Activated CD8-positive, alpha-beta T cell treated with anti-CD3 and anti-CD28 coated beads, Interleukin-2, amount 10 ng/mL, durations not matched to agents 7 days and 5 days (primary cell): ENCODE measurements around the gene OXA1L. TPM values are rescaled to one million over a fixed set of nuclear protein-coding genes. Genes with fewer than 3 reads are reported as not detected.
"Not testable (repeated sequence)": the region's sequence is repeated elsewhere in the genome, so short reads cannot be mapped to it uniquely, and the experiment has no call there.

Source experiments
- ATAC-seq: fragments of 150-1000 bp; cut with Tn5 transposase; one replicate; pipeline ENCODE4 v1.10.0; 2021; ENCODE audit warnings: moderate library complexity
- CTCF ChIA-PET: fragments of 350-600 bp; sonication (Branson Sonifier 250); formaldehyde crosslinking; loops from one replicate; lab custom pipeline; 2021; ENCODE audit warnings: antibody characterized with exemption; lab: Charles Lee
- POLR2A ChIA-PET: fragments of 350-600 bp; sonication (Branson Sonifier 250); formaldehyde crosslinking; loops from one replicate; lab custom pipeline; 2021; ENCODE audit warnings: antibody characterized with exemption; lab: Charles Lee
- DNase-seq: peaks from one replicate; pipeline ENCODE4 v3.0.0-alpha.2; 2020
- H3K27ac Mint-ChIP-seq: one replicate; pipeline ENCODE4 v1.8.0; 2021; ENCODE audit warnings: mild to moderate bottlenecking, mixed read lengths
- H3K27me3 Mint-ChIP-seq: one replicate; pipeline ENCODE4 v1.8.0; 2021; ENCODE audit warnings: low read depth, mixed read lengths
- H3K36me3 Mint-ChIP-seq: one replicate; pipeline ENCODE4 v1.8.0; 2021; ENCODE audit warnings: low read depth, mixed read lengths
- H3K4me1 Mint-ChIP-seq: one replicate; pipeline ENCODE4 v1.8.0; 2021; ENCODE audit warnings: low read depth, mixed read lengths
- H3K4me3 Mint-ChIP-seq: one replicate; pipeline ENCODE4 v1.8.0; 2021; ENCODE audit warnings: mild to moderate bottlenecking, mixed read lengths
- H3K9me3 Mint-ChIP-seq: one replicate; pipeline ENCODE4 v1.8.0; 2022; ENCODE audit warnings: mixed read lengths; ENCODE audit not compliant: insufficient read depth
- total RNA-seq, 2 experiments: library from RNA; stranded (reverse); gene quantifications; one replicate each; pipeline ENCODE4 v1.2.3, GENCODE V29; 2021

The OXA1L gene
- total RNA-seq, 2 experiments from 2014 or later: 104 to 107 TPM

DNA sequence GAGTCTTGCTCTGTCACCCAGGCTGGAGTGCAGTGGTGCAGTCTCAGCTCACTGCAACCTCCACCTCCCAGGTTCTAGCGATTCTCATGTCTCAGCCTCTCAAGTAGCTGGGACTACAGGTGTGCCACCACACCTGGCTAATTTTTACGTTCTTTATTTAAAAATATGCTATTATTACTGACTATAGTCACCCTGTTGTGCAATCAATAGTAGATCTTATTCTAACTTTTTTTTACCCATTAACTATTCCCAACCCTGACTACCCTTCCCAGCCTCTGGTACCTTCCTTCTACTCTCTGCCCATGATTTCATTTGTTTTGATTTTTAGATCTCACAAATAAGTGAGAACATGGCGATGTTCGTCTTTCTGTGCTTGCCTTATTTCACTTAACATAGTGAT, 2.5 kb downstream of the OXA1L start:
- ATAC-seq: no peak
- H3K9me3 Mint-ChIP-seq: no peaks in the 10 kb centered on the region
- H3K4me1 Mint-ChIP-seq: peaks cover 33% of the 10 kb centered on the region
- ChIA-PET CTCF (interaction anchor here (0.6 kb wide), 1 partner anchor 199 kb away, joined by 3 read pairs; no protein-coding TSS in a partner anchor), POLR2A (no interaction called here)
- H3K27me3 Mint-ChIP-seq: no peaks in the 10 kb centered on the region
- H3K36me3 Mint-ChIP-seq: peaks cover 60% of the 10 kb centered on the region
- no peak overlapping the region for H3K27ac Mint-ChIP-seq
- DNase-seq: no peak
- H3K4me3 Mint-ChIP-seq: no peak overlapping the region

DNA sequence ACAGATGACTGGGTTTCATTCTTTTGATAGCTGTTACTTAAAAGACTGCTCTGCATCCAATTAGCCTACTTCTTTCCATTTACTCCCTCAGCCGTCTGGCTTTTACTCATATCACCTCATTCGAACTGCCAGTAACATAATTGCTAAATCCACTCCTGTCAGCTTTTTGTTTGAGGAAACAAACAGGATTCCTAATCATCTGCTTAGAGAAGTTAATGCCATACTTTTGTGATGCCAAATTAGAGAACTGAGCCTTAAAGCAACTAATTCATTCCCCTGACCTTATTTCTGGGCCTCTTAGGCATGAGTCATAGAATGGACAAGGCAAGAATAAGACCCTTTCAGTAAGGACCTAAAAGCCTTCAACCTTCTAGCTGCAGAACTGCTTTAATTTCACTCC, 2.9 kb downstream of the OXA1L start:
- DNase-seq (no peak), ATAC-seq (no peak)
- no peak overlapping the region for H3K4me3 Mint-ChIP-seq
- CTCF ChIA-PET: interaction anchor here (0.6 kb wide), 1 partner anchor 199 kb away, joined by 3 read pairs; no protein-coding TSS in a partner anchor
- no peak overlapping the region for H3K27ac Mint-ChIP-seq
- H3K36me3 Mint-ChIP-seq: peaks cover 61% of the 10 kb centered on the region
- POLR2A ChIA-PET: no interaction called here
- no peaks in the 10 kb centered on the region for H3K9me3 Mint-ChIP-seq
- peaks cover 33% of the 10 kb centered on the region for H3K4me1 Mint-ChIP-seq
- H3K27me3 Mint-ChIP-seq: no peaks in the 10 kb centered on the region

DNA sequence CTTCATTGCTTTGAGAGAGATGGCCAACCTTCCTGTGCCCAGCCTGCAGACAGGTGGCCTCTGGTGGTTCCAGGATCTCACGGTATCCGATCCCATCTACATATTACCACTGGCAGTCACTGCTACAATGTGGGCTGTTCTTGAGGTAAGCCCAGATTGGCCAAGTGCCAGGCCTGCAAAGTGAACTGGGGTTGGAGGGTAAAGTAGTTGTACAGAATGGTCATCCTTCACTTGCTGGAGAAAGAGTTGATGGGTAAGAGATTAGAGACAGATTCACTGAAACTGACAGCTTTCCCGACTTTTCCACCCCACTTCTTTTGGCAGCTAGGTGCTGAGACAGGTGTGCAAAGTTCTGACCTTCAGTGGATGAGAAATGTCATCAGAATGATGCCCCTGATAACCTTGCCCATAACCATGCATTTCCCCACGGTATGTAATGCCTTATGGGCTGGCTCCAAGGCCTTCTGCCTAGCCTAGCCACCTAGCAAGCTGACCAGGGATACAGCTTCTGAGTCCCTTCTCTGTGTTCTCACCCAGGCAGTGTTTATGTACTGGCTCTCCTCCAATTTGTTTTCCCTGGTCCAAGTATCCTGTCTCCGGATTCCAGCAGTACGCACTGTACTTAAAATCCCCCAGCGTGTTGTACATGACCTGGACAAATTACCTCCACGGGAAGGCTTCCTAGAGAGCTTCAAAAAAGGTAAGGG, 4.1 kb downstream of the OXA1L start:
- ATAC-seq: no peak
- no peak for DNase-seq
- Mint-ChIP-seq H3K27ac (no peak overlapping the region), H3K9me3 (no peaks in the 10 kb centered on the region), H3K36me3 (peaks cover 69% of the 10 kb centered on the region), H3K4me3 (no peak overlapping the region), H3K4me1 (peaks cover 26% of the 10 kb centered on the region), H3K27me3 (no peaks in the 10 kb centered on the region)
- CTCF ChIA-PET: no interaction called here
- POLR2A ChIA-PET: interaction anchor here (0.7 kb wide), 1 partner anchor 172 kb away, joined by 3 read pairs; no protein-coding TSS in a partner anchor

DNA sequence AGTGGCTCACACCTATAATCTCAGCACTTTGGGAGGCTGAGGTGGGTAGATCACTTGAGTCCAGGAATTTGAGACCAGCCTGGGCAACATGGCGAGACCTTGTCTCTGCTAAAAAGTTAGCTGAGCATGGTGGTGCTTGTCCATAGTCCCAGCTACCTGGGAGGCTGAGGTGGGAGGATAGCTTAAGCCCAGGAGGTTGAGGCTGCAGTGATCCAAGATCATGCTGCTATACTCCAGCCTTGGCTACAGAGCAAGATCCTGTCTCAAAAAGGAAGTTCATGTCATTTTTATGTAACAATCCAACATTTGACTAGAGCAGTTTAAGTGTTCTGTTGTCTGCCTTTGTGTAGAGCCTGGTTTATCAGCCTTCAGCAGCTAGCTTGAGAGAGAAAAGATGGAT, 6.2 kb downstream of the OXA1L start:
- peaks cover 13% of the 10 kb centered on the region for H3K4me1 Mint-ChIP-seq
- DNase-seq (no peak), ATAC-seq (no peak)
- ChIA-PET POLR2A (no interaction called here), CTCF (interaction anchor here (1.2 kb wide), 1 partner anchor 12 kb away, joined by 3 read pairs; no protein-coding TSS in a partner anchor)
- no peaks in the 10 kb centered on the region for H3K27me3 Mint-ChIP-seq
- H3K9me3 Mint-ChIP-seq: no peaks in the 10 kb centered on the region
- H3K4me3 Mint-ChIP-seq: no peak overlapping the region
- no peak overlapping the region for H3K27ac Mint-ChIP-seq
- H3K36me3 Mint-ChIP-seq: peaks cover 63% of the 10 kb centered on the region

DNA sequence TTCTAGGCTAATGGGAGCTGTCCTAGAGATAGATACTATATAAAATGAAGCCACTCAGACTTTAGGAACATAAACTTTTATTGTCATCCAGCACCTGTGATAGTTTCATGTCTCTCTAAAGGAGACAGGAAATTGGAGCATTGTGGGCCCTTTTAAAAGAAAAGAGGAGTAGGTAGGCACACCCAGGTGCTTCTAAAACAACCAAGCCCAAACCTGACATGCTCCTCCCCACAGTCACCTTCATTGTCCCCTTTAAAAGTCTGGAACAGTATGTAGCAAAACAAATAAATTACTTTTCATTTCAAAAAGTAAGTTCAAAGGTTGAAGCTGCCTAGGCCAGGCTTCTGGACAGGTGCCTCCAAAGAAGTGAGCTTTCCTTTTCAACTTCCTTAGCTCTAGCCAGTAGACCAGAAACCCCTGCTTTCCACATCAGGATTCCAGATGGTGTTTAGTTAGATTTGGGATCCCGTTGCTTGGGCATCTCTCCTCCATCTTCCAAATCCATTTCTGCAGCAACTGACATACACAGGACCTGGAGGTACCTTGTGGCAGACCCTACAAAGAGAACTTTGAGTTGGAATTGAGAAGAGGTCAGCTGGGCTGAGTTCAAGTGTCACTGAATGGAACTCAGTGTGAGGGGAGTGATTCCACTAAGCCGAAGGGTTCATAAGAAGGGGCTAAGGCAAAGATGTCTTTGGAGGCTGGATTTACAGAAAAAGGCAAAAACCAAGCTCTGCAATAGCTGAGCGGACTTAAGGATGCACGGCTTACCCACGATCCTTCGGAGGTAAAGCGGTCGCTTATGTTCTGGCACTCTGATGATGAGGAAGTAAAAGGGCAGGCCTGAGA, 6.9 kb downstream of the OXA1L start:
- no peak overlapping the region for H3K27ac Mint-ChIP-seq
- ChIA-PET CTCF (interaction anchor here (1.2 to 1.4 kb wide), 2 partner anchors 13 to 80 kb away, joined by 3 to 4 read pairs; no protein-coding TSS in a partner anchor), POLR2A (no interaction called here)
- peaks cover 7% of the 10 kb centered on the region for H3K4me1 Mint-ChIP-seq
- H3K9me3 Mint-ChIP-seq: no peaks in the 10 kb centered on the region
- DNase-seq: no peak
- ATAC-seq: no peak
- no peaks in the 10 kb centered on the region for H3K27me3 Mint-ChIP-seq
- H3K36me3 Mint-ChIP-seq: peaks cover 56% of the 10 kb centered on the region
- H3K4me3 Mint-ChIP-seq: no peak overlapping the region

DNA sequence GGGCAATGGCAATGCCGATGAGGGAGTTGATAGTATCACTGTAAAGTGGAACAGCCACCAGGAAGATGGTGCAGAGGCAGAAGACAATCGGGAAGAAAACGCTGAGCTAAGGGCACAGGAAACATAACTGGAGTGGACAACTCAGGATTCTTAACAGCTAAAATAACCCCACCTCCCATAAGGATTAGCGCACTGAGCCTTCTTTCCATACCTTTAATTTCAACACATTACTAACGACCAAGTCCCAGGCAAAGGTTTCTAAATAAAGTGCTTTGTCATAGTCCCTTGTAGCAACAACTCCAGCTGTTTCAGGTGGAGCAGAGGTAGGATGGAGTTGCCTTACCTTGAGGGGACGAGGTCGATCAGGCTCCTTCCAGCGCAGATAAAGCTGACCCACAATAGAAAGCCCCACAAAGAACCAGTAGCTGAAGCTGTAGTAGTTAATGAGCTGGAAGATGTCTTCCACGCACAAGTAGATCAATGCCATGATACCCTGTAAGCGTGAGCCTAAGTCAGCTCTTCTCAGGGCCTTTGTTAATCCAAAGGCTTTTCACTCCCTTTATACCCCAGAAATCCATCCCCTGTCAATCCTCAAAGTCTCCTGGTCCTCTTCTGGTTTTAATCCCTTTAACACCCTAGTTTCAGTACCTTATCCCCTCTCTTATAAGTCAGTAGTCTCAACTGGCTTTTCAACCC, 7.7 kb downstream of the OXA1L start:
- H3K9me3 Mint-ChIP-seq: no peaks in the 10 kb centered on the region
- CTCF ChIA-PET: interaction anchor here (0.8 to 1.4 kb wide), 3 partner anchors 13 to 204 kb away, joined by 3 to 4 read pairs (median 3); no protein-coding TSS in a partner anchor

DNA sequence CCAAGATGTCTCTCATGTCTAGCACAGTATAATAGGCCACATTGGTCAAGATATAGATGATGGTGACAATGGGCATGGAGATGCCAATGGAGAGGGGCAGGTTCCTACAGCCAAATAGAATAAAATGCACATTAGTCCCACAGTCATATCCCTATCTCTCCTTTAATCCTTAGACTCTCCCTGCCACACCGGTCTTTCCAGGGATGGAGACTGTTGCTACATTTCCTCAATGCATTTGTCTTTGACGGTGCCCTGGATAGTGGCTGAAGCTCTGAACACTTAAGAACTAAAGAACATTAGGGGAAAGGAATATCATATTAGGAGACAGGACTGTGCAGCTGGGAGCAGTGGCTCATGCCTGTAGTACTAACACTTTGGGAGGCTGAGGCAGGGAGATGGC, 9.7 kb downstream of the OXA1L start:
- ChIA-PET POLR2A (interaction anchor here (1.0 kb wide), 1 partner anchor 10 kb away, joined by 4 read pairs; the partner anchor contains the start of gene OXA1L), CTCF (no interaction called here)
- DNase-seq (no peak), ATAC-seq (no peak)
- H3K27ac Mint-ChIP-seq: no peak overlapping the region
- H3K4me1 Mint-ChIP-seq: no peaks in the 10 kb centered on the region
- H3K9me3 Mint-ChIP-seq: no peaks in the 10 kb centered on the region
- H3K4me3 Mint-ChIP-seq: no peak overlapping the region
- H3K27me3 Mint-ChIP-seq: no peaks in the 10 kb centered on the region
- H3K36me3 Mint-ChIP-seq: peaks cover 31% of the 10 kb centered on the region

More for the DNA sequence above, 7.7 kb downstream of the OXA1L start:
- Mint-ChIP-seq H3K36me3 (peaks cover 51% of the 10 kb centered on the region), H3K4me1 (peaks cover 2% of the 10 kb centered on the region), H3K27ac (no peak overlapping the region), H3K27me3 (no peaks in the 10 kb centered on the region), H3K4me3 (no peak overlapping the region)
- ATAC-seq: no peak
- POLR2A ChIA-PET: interaction anchor here (0.9 kb wide), 1 partner anchor 8 kb away, joined by 3 read pairs; the partner anchor contains the start of gene OXA1L
- no peak for DNase-seq

DNA sequence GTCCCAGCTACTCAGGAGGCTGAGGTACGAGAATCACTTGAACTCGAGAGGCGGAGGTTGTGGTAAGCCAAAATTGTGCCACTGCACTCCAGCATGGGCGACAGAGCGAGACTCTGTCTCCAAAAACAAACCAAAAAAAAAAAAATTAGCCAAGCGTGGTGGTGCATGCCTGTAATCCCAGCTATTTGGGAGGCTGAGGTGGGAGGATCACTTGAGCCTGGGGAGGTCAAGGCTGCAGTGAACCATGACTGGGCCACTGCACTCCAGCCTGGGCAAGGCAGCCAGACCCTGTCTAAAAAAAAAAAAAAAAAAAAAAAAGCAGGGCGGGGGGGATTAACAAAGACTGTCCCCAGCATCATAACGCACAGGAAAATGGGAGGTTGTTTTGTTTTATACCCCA, 10.4 kb downstream of the OXA1L start:
- CTCF ChIA-PET: interaction anchor here (1.5 kb wide), 1 partner anchor 9 kb away, joined by 4 read pairs; no protein-coding TSS in a partner anchor

DNA sequence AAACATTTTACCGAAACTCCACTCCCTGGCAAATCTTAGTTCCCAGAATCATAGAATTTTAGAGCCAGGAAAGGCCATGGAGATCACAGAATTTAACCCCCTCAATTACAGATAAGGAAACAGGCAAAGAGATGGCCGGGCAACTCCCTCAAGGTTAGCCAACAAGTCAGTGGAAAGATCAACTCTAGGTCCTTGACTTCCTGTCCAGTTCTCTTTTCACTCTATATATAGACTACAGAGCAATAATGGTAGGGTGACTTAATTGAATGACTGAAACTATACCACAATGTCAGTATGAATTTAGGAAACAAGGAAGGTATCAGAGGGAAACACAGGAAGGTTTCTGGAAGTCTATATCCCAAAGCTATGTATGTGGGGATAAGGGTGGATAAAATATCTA, 11.6 kb downstream of the OXA1L start:
- ChIA-PET CTCF (interaction anchor here (1.5 to 2.0 kb wide), 2 partner anchors 10 to 75 kb away, joined by 4 to 5 read pairs; no protein-coding TSS in a partner anchor), POLR2A (interaction anchor here (0.8 kb wide), 1 partner anchor 10 kb away, joined by 3 read pairs; no protein-coding TSS in a partner anchor)
- Mint-ChIP-seq H3K36me3 (peaks cover 21% of the 10 kb centered on the region), H3K27ac (no peak overlapping the region), H3K9me3 (no peaks in the 10 kb centered on the region), H3K27me3 (no peaks in the 10 kb centered on the region), H3K4me1 (no peaks in the 10 kb centered on the region), H3K4me3 (no peak overlapping the region)
- ATAC-seq: no peak
- no peak for DNase-seq

More for the DNA sequence above, 10.4 kb downstream of the OXA1L start:
- H3K9me3 Mint-ChIP-seq, H3K4me1 Mint-ChIP-seq, H3K27me3 Mint-ChIP-seq, POLR2A ChIA-PET, H3K27ac Mint-ChIP-seq, ATAC-seq, H3K4me3 Mint-ChIP-seq, DNase-seq: not testable (repeated sequence)
- peaks cover 25% of the 10 kb centered on the region for H3K36me3 Mint-ChIP-seq

DNA sequence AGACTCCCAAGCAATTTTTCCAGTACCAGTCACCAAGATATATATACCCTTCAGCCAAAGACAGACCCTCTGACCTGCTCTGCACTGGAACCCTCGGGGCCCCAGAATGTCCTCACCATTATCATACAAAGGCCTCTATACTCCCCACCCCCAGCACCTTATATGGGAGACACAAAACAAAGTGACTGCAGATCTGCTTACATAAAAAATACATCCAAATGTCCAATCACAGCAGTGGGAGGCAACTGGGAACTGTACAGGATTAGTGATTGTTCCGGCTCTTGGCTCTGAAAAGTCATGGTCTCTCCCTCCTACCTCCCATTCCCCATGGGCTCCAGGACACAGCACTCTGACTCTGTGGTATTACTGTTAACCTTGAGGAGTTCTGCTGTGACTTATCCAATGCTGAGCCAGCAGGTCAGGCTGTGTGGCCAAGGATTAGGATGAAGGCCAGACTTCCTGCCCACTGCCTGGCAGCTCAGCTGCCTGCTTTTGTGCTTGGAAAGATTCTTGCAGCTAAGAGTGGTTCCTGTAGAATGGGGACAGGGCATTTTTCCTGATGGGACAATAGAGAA, 13.7 kb downstream of the OXA1L start:
- ChIA-PET CTCF (interaction anchor here (0.7 kb wide), 1 partner anchor 10 kb away, joined by 4 read pairs; no protein-coding TSS in a partner anchor), POLR2A (interaction anchor here (0.6 kb wide), 2 partner anchors 41 to 287 kb away, joined by 3 to 4 read pairs; no protein-coding TSS in a partner anchor)
- Mint-ChIP-seq H3K9me3 (no peaks in the 10 kb centered on the region), H3K36me3 (peaks cover 8% of the 10 kb centered on the region), H3K27me3 (no peaks in the 10 kb centered on the region), H3K4me3 (no peak overlapping the region), H3K4me1 (no peaks in the 10 kb centered on the region), H3K27ac (no peak overlapping the region)
- DNase-seq: no peak
- no peak for ATAC-seq

DNA sequence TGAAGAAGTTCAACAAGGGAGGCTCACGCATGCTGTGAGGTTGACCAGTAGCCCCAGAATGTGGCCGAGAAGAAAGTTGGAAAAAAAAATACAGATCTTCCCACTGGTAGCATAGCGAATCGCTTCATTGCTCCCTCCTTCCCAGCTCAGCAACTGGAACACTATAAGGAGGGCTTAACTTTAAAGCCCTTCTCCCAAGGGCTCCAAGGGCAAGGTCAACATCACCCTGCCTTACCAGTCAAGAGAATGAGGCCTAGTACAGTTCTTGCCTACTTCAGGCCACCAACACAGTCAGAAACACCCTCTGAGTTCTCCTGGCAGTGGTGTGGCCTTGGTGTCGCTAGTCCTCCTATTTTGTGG, 14.4 kb downstream of the OXA1L start:
- Mint-ChIP-seq H3K9me3 (no peaks in the 10 kb centered on the region), H3K27me3 (no peaks in the 10 kb centered on the region), H3K4me3 (no peak overlapping the region), H3K36me3 (peaks cover 1% of the 10 kb centered on the region), H3K27ac (no peak overlapping the region), H3K4me1 (no peaks in the 10 kb centered on the region)
- DNase-seq: no peak
- CTCF ChIA-PET: interaction anchor here (0.7 to 1.0 kb wide), 2 partner anchors 10 to 44 kb away, joined by 3 to 4 read pairs; no protein-coding TSS in a partner anchor
- no peak for ATAC-seq
- POLR2A ChIA-PET: interaction anchor here (0.5 to 0.6 kb wide), 2 partner anchors 16 to 40 kb away, joined by 3 to 4 read pairs; no protein-coding TSS in a partner anchor
